ENCODE measurements around the gene ADK. TPM values are rescaled to one million over a fixed set of nuclear protein-coding genes. Genes with fewer than 3 reads are reported as not detected.

The ADK gene
- total and polyA plus RNA-seq, 2 of the 4 experiments (the other 2 are of a cell fraction): 30.6 to 40.9 TPM

GRCh38 chr10:74187237-74187636 is 36.2 kb downstream of the ADK start:
- dilution Hi-C loops (cut with HindIII; ENCODE audit: low sequenced_read_pairs, unreplicated experiment): no loop called here
- Histone ChIP-seq H2AFZ (replicated peaks; ENCODE audit: low read length, poor library complexity) (no peak overlapping the region), H3K9me3 (ENCODE audit: control insufficient read depth, insufficient read depth, low read length) (no peaks in the 10 kb centered on the region), H3K9me1 (ENCODE audit: insufficient read depth, low read length) (no peaks in the 10 kb centered on the region; the same call in 1 of the 2 replicates), H2BK5ac (ENCODE audit: low read depth, low read length, poor library complexity, severe bottlenecking) (no peak overlapping the region), H3K4me1 (ENCODE audit: control insufficient read depth, insufficient read depth, low read length) (peaks cover 6% of the 10 kb centered on the region), H2AK5ac (ENCODE audit: low read depth, low read length) (no peak overlapping the region), H2BK20ac (ENCODE audit: low read depth, low read length) (no peak overlapping the region), H3K4ac (ENCODE audit: low read depth, low read length) (no peak overlapping the region), H2BK120ac (ENCODE audit: low read depth, low read length) (no peak overlapping the region), H3K14ac (replicated peaks; ENCODE audit: low read depth, low read length) (no peak overlapping the region), H3K4me2 (ENCODE audit: low read depth, low read length) (no peak overlapping the region), H3K9ac (ENCODE audit: low read depth, low read length) (no peak overlapping the region), H3K18ac (ENCODE audit: low read depth, low read length) (no peak overlapping the region), H2AK9ac (replicated peaks; ENCODE audit: low read depth, low read length, poor library complexity) (no peak overlapping the region), H3K4me3 (ENCODE audit: insufficient read depth, low read depth, low read length) (no peak overlapping the region), H4K8ac (ENCODE audit: low read depth in 2 of 2, low read length in 2 of 2) (no peak overlapping the region), H4K5ac (ENCODE audit: low read depth, low read length) (no peak overlapping the region), H3K27ac (ENCODE audit: insufficient read depth, low read length) (no peak overlapping the region), H4K91ac (ENCODE audit: insufficient read depth, low read depth, low read length) (no peak overlapping the region), H4K20me1 (ENCODE audit: insufficient read depth, low read length) (peaks cover 3% of the 10 kb centered on the region; the same call in 1 of the 2 replicates), H3K23ac (ENCODE audit: low read depth, low read length) (no peak overlapping the region), H3K36me3 (ENCODE audit: control insufficient read depth, insufficient read depth, low read length) (no peaks in the 10 kb centered on the region), H3K56ac (ENCODE audit: extremely low read depth, insufficient read depth, low read length) (no peak overlapping the region), H3K79me1 (ENCODE audit: low read depth in 1 of 2, low read length in 2 of 2) (peaks cover 11 to 58% of the 10 kb centered on the region in 2 experiments; a peak in 3 of 4 replicates), H2BK15ac (ENCODE audit: low read depth, low read length) (no peak overlapping the region), H3K27me3 (ENCODE audit: control insufficient read depth, insufficient read depth, low read length) (no peaks in the 10 kb centered on the region)
- POLR2A ChIA-PET (ENCODE audit: unreplicated experiment): no interaction called here
- CTCF ChIA-PET: no interaction called here
- no TSS peak for BruUV-seq (replicated peaks)
- intact Hi-C loops (cut with micrococcal nuclease): no loop called here
- ATAC-seq (ENCODE audit: low read depth) (no peak), DNase-seq (no peak)
- WGBS, 2 experiments (ENCODE audit: extremely low coverage in 2 of 2, insufficient read length in 1 of 2): no CpG with 5 or more reads among the region's 1 CpG
- TF ChIP-seq CEBPB (IDR thresholded peaks at IDR 0.05; ENCODE audit: low read depth, low read length) (no peak), NFE2L2 (IDR thresholded peaks at IDR 0.05; ENCODE audit: low read depth, low read length) (no peak), RAD21 (IDR thresholded peaks at IDR 0.05; ENCODE audit: low read length) (no peak), FOS (IDR thresholded peaks at IDR 0.05; ENCODE audit: low read depth, low read length) (no peak), SMC3 (IDR thresholded peaks at IDR 0.05; ENCODE audit: low read depth, low read length) (no peak), MAZ (IDR thresholded peaks at IDR 0.05; ENCODE audit: borderline replicate concordance, low read depth, low read length) (no peak), CHD1 (IDR thresholded peaks at IDR 0.05; ENCODE audit: low read depth, low read length) (no peak), POLR2A (IDR thresholded peaks at IDR 0.05; ENCODE audit: low read depth, low read length) (no peak), RCOR1 (IDR thresholded peaks at IDR 0.05; ENCODE audit: insufficient replicate concordance, low read length) (no peak), RFX5 (IDR thresholded peaks at IDR 0.05; ENCODE audit: low read depth, low read length) (no peak), BHLHE40 (IDR thresholded peaks at IDR 0.05; ENCODE audit: low read depth, low read length) (no peak), MAFK (IDR thresholded peaks at IDR 0.05; ENCODE audit: low read depth, low read length) (no peak), MXI1 (IDR thresholded peaks at IDR 0.05; ENCODE audit: borderline replicate concordance, low read depth, low read length) (no peak)
- TF ChIP-seq, protein P1, sequence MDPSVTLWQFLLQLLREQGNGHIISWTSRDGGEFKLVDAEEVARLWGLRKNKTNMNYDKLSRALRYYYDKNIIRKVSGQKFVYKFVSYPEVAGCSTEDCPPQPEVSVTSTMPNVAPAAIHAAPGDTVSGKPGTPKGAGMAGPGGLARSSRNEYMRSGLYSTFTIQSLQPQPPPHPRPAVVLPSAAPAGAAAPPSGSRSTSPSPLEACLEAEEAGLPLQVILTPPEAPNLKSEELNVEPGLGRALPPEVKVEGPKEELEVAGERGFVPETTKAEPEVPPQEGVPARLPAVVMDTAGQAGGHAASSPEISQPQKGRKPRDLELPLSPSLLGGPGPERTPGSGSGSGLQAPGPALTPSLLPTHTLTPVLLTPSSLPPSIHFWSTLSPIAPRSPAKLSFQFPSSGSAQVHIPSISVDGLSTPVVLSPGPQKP (IDR thresholded peaks at IDR 0.05; ENCODE audit: borderline replicate concordance, low read depth, low read length): no peak
- TF ChIP-seq, protein P2, sequence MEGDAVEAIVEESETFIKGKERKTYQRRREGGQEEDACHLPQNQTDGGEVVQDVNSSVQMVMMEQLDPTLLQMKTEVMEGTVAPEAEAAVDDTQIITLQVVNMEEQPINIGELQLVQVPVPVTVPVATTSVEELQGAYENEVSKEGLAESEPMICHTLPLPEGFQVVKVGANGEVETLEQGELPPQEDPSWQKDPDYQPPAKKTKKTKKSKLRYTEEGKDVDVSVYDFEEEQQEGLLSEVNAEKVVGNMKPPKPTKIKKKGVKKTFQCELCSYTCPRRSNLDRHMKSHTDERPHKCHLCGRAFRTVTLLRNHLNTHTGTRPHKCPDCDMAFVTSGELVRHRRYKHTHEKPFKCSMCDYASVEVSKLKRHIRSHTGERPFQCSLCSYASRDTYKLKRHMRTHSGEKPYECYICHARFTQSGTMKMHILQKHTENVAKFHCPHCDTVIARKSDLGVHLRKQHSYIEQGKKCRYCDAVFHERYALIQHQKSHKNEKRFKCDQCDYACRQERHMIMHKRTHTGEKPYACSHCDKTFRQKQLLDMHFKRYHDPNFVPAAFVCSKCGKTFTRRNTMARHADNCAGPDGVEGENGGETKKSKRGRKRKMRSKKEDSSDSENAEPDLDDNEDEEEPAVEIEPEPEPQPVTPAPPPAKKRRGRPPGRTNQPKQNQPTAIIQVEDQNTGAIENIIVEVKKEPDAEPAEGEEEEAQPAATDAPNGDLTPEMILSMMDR (conservative IDR thresholded peaks at IDR 0.05; ENCODE audit: low read depth, low read length): no peak
- TF ChIP-seq, protein P3, sequence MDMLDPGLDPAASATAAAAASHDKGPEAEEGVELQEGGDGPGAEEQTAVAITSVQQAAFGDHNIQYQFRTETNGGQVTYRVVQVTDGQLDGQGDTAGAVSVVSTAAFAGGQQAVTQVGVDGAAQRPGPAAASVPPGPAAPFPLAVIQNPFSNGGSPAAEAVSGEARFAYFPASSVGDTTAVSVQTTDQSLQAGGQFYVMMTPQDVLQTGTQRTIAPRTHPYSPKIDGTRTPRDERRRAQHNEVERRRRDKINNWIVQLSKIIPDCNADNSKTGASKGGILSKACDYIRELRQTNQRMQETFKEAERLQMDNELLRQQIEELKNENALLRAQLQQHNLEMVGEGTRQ (IDR thresholded peaks at IDR 0.05; ENCODE audit: low read depth, low read length): no peak
- in situ Hi-C loops (cut with MboI; ENCODE audit: low sequenced_read_pairs): no loop called here

Measured in IMR-90 (cell line).